HepG2 (cell line): ENCODE data around the gene RAB3D.

ENCODE experiments used
- CHD2 ChIP-seq: IDR thresholded peaks from 2 replicates; pipeline ENCODE4 v1.6.1; 2011; ENCODE audit warnings: low read depth, low read length, improper control_type of control experiment
- ELF1 ChIP-seq: sonication (generic); formaldehyde crosslinking; IDR thresholded peaks from 2 replicates; pipeline ENCODE4 v1.4.0; 2020; ENCODE audit warnings: missing genetic modification reagents
- FOXA1 ChIP-seq, 2 experiments: fragments of 450-650 bp in 1 of 2; sonication (generic) in 1 of 2; formaldehyde crosslinking in 1 of 2; IDR thresholded peaks; 2 replicates each; pipeline versions ENCODE4 v1.4.0 to v1.6.1; 2016 to 2020; ENCODE audit warnings: missing genetic modification reagents in 1 of 2
- FOXM1 ChIP-seq: sonication (generic); formaldehyde crosslinking; IDR thresholded peaks from 2 replicates; pipeline ENCODE4 v1.5.0; 2020; ENCODE audit warnings: missing genetic modification reagents
- MAFF ChIP-seq: IDR thresholded peaks from 2 replicates; pipeline ENCODE4 v1.6.1; 2011; ENCODE audit warnings: low read depth, low read length, improper control_type of control experiment
- NRL ChIP-seq: sonication (generic); formaldehyde crosslinking; IDR thresholded peaks from 2 replicates; pipeline ENCODE4 v1.5.0; 2020; ENCODE audit warnings: missing genetic modification reagents, mild to moderate bottlenecking, moderate library complexity, borderline replicate concordance
- SP4 ChIP-seq: sonication (generic); formaldehyde crosslinking; IDR thresholded peaks from 2 replicates; pipeline ENCODE4 v1.8.1; 2023; ENCODE audit warnings: mild to moderate bottlenecking, missing genetic modification reagents
- TBX3 ChIP-seq: fragments of 450-650 bp; IDR thresholded peaks from 2 replicates; pipeline ENCODE4 v1.6.1; 2017; ENCODE audit warnings: antibody characterized with exemption, mild to moderate bottlenecking, inconsistent platforms, borderline replicate concordance
- ZNF350 ChIP-seq: sonication (generic); formaldehyde crosslinking; IDR thresholded peaks from 2 replicates; pipeline ENCODE4 v1.4.0; 2020; ENCODE audit warnings: mild to moderate bottlenecking, low read depth, missing genetic modification reagents, borderline replicate concordance
- ZSCAN31 ChIP-seq: sonication (generic); formaldehyde crosslinking; IDR thresholded peaks from 2 replicates; pipeline ENCODE4 v1.5.0; 2020; ENCODE audit warnings: low read depth, mild to moderate bottlenecking, missing genetic modification reagents
- TF ChIP-seq, protein P1 (sequence below): sonication (generic); formaldehyde crosslinking; IDR thresholded peaks from 2 replicates; pipeline ENCODE4 v1.4.0; 2020; ENCODE audit warnings: low read depth, mild to moderate bottlenecking, missing genetic modification reagents
- TF ChIP-seq, protein P2 (sequence below), 2 experiments: fragments of 450-650 bp in 1 of 2; sonication (generic) in 1 of 2; formaldehyde crosslinking in 1 of 2; IDR thresholded peaks; 2 replicates each; pipeline versions ENCODE4 v1.6.1 to v1.8.0; 2016 to 2022; ENCODE audit warnings: antibody characterized with exemption in 1 of 2, mild to moderate bottlenecking in 1 of 2, missing genetic modification reagents in 1 of 2
- TF ChIP-seq, protein P3 (sequence below): sonication (generic); formaldehyde crosslinking; IDR thresholded peaks from 2 replicates; pipeline ENCODE4 v1.4.0; 2020; ENCODE audit warnings: missing genetic modification reagents
- TF ChIP-seq, protein P4 (sequence below): sonication (generic); formaldehyde crosslinking; IDR thresholded peaks from 2 replicates; pipeline ENCODE4 v1.4.0; 2020; ENCODE audit warnings: missing genetic modification reagents, mild to moderate bottlenecking, borderline replicate concordance

DNA sequence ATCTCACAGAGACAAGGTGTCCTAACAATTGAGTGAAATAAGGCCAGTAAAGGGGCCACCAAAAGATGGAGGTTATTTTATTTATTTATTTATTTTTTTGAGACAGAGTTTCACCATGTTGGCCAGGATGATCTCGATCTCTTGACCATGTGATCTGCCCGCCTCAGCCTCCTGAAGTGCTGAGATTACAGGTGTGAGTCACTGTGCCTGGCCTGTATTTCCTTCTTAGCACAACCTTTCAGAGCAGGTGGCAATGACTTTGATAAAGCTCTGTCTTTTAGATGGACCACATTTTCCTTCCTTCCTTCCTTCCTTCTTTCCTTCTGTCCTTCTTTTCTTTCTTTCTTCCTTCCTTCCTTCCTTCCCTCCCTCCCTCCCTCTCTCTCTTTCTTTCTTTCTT, 66.2 kb downstream of the RAB3D start:
- TF ChIP-seq, protein P1, sequence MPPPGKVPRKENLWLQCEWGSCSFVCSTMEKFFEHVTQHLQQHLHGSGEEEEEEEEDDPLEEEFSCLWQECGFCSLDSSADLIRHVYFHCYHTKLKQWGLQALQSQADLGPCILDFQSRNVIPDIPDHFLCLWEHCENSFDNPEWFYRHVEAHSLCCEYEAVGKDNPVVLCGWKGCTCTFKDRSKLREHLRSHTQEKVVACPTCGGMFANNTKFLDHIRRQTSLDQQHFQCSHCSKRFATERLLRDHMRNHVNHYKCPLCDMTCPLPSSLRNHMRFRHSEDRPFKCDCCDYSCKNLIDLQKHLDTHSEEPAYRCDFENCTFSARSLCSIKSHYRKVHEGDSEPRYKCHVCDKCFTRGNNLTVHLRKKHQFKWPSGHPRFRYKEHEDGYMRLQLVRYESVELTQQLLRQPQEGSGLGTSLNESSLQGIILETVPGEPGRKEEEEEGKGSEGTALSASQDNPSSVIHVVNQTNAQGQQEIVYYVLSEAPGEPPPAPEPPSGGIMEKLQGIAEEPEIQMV (CRISPR knock-in tag) = no peak
- TF ChIP-seq ZNF350 (CRISPR knock-in tag) (no peak), NRL (no peak), FOXA1 (IDR thresholded peaks at IDR 0.05) (no peak), FOXA1 (CRISPR knock-in tag; IDR thresholded peaks at IDR 0.05) (no peak), CHD2 (no peak), ELF1 (CRISPR knock-in tag) (no peak), MAFF (no peak), FOXM1 (no peak), TBX3 (no peak), SP4 (no peak), ZSCAN31 (CRISPR knock-in tag) (no peak)
- TF ChIP-seq, protein P2, sequence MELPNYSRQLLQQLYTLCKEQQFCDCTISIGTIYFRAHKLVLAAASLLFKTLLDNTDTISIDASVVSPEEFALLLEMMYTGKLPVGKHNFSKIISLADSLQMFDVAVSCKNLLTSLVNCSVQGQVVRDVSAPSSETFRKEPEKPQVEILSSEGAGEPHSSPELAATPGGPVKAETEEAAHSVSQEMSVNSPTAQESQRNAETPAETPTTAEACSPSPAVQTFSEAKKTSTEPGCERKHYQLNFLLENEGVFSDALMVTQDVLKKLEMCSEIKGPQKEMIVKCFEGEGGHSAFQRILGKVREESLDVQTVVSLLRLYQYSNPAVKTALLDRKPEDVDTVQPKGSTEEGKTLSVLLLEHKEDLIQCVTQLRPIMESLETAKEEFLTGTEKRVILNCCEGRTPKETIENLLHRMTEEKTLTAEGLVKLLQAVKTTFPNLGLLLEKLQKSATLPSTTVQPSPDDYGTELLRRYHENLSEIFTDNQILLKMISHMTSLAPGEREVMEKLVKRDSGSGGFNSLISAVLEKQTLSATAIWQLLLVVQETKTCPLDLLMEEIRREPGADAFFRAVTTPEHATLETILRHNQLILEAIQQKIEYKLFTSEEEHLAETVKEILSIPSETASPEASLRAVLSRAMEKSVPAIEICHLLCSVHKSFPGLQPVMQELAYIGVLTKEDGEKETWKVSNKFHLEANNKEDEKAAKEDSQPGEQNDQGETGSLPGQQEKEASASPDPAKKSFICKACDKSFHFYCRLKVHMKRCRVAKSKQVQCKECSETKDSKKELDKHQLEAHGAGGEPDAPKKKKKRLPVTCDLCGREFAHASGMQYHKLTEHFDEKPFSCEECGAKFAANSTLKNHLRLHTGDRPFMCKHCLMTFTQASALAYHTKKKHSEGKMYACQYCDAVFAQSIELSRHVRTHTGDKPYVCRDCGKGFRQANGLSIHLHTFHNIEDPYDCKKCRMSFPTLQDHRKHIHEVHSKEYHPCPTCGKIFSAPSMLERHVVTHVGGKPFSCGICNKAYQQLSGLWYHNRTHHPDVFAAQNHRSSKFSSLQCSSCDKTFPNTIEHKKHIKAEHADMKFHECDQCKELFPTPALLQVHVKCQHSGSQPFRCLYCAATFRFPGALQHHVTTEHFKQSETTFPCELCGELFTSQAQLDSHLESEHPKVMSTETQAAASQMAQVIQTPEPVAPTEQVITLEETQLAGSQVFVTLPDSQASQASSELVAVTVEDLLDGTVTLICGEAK (IDR thresholded peaks at IDR 0.05) = no peak
- TF ChIP-seq, protein P2 (CRISPR knock-in tag; IDR thresholded peaks at IDR 0.05) = no peak
- TF ChIP-seq, protein P3, sequence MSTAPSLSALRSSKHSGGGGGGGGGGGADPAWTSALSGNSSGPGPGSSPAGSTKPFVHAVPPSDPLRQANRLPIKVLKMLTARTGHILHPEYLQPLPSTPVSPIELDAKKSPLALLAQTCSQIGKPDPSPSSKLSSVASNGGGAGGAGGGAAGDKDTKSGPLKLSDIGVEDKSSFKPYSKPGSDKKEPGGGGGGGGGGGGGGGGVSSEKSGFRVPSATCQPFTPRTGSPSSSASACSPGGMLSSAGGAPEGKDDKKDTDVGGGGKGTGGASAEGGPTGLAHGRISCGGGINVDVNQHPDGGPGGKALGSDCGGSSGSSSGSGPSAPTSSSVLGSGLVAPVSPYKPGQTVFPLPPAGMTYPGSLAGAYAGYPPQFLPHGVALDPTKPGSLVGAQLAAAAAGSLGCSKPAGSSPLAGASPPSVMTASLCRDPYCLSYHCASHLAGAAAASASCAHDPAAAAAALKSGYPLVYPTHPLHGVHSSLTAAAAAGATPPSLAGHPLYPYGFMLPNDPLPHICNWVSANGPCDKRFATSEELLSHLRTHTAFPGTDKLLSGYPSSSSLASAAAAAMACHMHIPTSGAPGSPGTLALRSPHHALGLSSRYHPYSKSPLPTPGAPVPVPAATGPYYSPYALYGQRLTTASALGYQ (CRISPR knock-in tag) = no peak
- TF ChIP-seq, protein P4, sequence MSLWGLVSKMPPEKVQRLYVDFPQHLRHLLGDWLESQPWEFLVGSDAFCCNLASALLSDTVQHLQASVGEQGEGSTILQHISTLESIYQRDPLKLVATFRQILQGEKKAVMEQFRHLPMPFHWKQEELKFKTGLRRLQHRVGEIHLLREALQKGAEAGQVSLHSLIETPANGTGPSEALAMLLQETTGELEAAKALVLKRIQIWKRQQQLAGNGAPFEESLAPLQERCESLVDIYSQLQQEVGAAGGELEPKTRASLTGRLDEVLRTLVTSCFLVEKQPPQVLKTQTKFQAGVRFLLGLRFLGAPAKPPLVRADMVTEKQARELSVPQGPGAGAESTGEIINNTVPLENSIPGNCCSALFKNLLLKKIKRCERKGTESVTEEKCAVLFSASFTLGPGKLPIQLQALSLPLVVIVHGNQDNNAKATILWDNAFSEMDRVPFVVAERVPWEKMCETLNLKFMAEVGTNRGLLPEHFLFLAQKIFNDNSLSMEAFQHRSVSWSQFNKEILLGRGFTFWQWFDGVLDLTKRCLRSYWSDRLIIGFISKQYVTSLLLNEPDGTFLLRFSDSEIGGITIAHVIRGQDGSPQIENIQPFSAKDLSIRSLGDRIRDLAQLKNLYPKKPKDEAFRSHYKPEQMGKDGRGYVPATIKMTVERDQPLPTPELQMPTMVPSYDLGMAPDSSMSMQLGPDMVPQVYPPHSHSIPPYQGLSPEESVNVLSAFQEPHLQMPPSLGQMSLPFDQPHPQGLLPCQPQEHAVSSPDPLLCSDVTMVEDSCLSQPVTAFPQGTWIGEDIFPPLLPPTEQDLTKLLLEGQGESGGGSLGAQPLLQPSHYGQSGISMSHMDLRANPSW = no peak
